H1 (cell line): ENCODE data around the gene TANC1. TPM values are rescaled to one million over a fixed set of nuclear protein-coding genes. Genes with fewer than 3 reads are reported as not detected.

Source experiments
- EGR1 ChIP-seq: IDR thresholded peaks from 2 replicates; pipeline ENCODE4 v1.6.1; 2011; ENCODE audit warnings: low read depth, low read length, borderline replicate concordance
- RAD21 ChIP-seq, 2 experiments: IDR thresholded peaks in 1 of 2; conservative IDR thresholded peaks in 1 of 2; 2 replicates each; pipeline ENCODE4 v1.6.1; 2011; ENCODE audit warnings: low read depth in 2 of 2, low read length in 2 of 2, improper control_type of control experiment in 1 of 2, inconsistent platforms in 1 of 2, mild to moderate bottlenecking in 1 of 2, moderate library complexity in 1 of 2
- RXRA ChIP-seq: IDR thresholded peaks from 2 replicates; pipeline ENCODE4 v1.6.1; 2011; ENCODE audit warnings: low read depth, mild to moderate bottlenecking, low read length, moderate library complexity; ENCODE audit not compliant: insufficient read depth
- ZNF274 ChIP-seq: IDR thresholded peaks from 2 replicates; pipeline ENCODE4 v1.7.0; 2012; ENCODE audit warnings: low read length, borderline replicate concordance; ENCODE audit errors: extremely low read depth
- polyA plus RNA-seq, 7 experiments: library from polyadenylated mRNA; depleted of rRNA in 3 of 7; stranded (reverse) in 5 of 7; unstranded in 2 of 7; fragments of >200 nt in 5 of 7; fragments of 200-250 nt in 2 of 7; gene quantifications; 1 replicate in 5 of 7; 2 replicates in 1 of 7; 4 replicates in 1 of 7; pipeline versions ENCODE4 v1.2.1 to v1.2.3, GENCODE V29; 2011 to 2013; ENCODE audit warnings: missing spikeins in 2 of 7, mixed read lengths in 2 of 7
- total RNA-seq: library from RNA; stranded (reverse); fragmentation: NEBNext Ultra II Directional; extraction: Animal tissue kit (Norgen Biotek cat#: 25700); gene quantifications from 2 replicates; pipeline ENCODE4 v1.2.1, GENCODE V29; 2021

Gene TANC1
- total and polyA plus RNA-seq, 2 of the 8 experiments (the other 6 are each of a cell fraction or from before 2014, with no cell fraction given): 4.1 to 7.6 TPM

DNA sequence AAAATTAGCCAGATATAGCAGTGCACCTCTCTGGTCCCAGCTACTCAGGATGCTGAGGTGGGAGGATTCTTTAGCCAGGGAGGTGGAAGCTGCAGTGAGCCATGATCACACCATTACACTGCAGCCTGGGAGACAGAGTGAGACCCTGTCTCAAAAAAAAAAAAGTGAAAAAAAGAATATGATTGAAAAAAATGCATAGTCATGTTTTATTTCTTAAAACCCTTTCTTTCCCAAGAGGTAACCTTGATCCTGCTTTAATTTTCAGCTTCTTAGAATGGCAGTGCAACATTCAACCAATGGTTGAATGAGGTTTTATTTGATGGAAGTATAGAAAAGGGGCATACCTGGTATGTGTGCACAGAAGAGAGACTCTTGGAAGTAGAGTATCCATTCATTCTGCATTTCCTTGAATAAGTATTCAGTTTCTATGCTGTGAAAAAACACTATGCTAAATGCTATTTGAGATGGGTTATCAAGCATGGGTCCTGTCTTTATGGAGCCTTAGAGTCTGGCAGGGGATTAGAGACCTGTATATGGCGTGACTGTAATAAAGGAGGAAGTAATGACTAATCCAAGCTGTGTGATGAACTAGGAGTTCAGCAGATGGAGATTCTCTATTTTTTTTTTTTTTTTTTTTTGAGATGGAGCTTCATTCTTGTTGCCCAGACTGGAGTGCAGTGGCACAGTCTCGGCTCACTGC lies 171.8 kb downstream of the TANC1 start (continued):
- TF ChIP-seq RXRA (no peak), RAD21 (IDR thresholded peaks at IDR 0.05 in 1 of 2, conservative IDR thresholded peaks at IDR 0.05 in 1 of 2; ENCODE audit: low read depth in 2 of 2, low read length in 2 of 2) (no peak), ZNF274 (no peak), EGR1 (no peak)
